ENCODE measurements around the gene BHLHE40. TPM values are rescaled to one million over a fixed set of nuclear protein-coding genes. Genes with fewer than 3 reads are reported as not detected.
A peak's percentile ranks its signal among the peaks of the same experiment; 100 is the strongest.

Gene BHLHE40
- total and polyA plus RNA-seq, 10 of the 15 experiments (the other 5 are each of a cell fraction or from before 2014, with no cell fraction given) = 25.2 to 106 (median 51.4) TPM

DNA sequence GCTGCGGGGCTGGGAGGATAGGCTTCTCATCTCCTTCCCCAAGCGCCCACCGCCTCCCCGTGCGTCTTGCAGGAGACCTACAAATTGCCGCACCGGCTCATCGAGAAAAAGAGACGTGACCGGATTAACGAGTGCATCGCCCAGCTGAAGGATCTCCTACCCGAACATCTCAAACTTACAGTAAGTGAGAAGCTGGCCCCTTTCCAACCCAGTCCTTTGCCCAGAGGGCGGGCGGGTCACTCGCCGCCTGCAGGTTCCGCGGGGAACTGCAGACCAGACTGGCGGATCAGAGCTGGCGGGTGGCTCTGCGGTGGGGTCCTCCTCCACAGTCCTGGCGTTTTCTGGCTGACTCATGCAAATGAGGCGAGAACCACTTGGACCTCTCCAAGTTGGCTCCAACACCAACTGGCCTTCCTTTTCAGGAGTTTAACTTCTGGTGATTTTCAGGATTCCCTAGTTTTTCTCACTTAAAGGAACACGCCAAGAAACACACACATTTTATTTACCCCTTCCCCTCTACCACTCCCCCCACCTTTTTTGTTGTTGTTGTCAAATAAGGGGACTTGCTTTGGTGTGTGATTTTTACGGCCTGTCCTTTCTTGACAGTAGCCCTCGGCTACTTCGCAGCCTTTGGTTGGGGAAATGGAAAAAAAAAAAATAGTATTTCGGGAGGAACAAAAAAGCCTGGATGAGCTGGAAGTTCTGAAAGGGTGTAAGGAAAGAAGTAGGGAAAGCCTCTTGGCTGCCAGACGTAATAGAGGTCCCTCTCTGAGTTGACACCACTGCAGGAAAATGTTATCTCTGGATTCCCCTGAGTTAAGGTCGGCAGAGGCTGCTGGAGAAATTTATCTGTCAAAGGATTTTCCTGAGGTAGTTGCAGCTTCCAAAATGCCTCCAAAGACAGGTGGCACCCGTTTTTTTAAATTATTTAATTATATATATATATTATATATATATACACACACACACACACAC, 1.3 kb downstream of the BHLHE40 start (continued):
- TF ChIP-seq EGR1 (IDR thresholded peaks at IDR 0.05; ENCODE audit: borderline replicate concordance in 1 of 2, low read depth in 2 of 2, low read length in 2 of 2) = no peak
- TF ChIP-seq STAT3 (IDR thresholded peaks at IDR 0.05; ENCODE audit: low read depth, low read length) = no peak
- TF ChIP-seq CBFB (IDR thresholded peaks at IDR 0.05; ENCODE audit: low read depth) = peak; percentile 90
- peak; percentile 80 to 87 for TF ChIP-seq IKZF2 (IDR thresholded peaks at IDR 0.05)
- peak; percentile 85; the same call in 2 of the 3 replicates for TF ChIP-seq POU2F2 (IDR thresholded peaks at IDR 0.05; ENCODE audit: borderline replicate concordance, low read depth, low read length)
- TF ChIP-seq KAT2A (conservative IDR thresholded peaks at IDR 0.05; ENCODE audit: control insufficient read depth, low read depth, low read length) = no peak
- TF ChIP-seq SUZ12 (IDR thresholded peaks at IDR 0.05; ENCODE audit: unreplicated experiment) = no peak
- no peak for TF ChIP-seq IRF3 (IDR thresholded peaks at IDR 0.05)
- TF ChIP-seq BHLHE40 (IDR thresholded peaks at IDR 0.05; ENCODE audit: borderline replicate concordance in 1 of 2, low read depth in 2 of 2, low read length in 1 of 2) = peak; percentile 73 to 79
- TF ChIP-seq GABPA (IDR thresholded peaks at IDR 0.05; ENCODE audit: low read depth) = no peak
- no peak for TF ChIP-seq USF2 (IDR thresholded peaks at IDR 0.05; ENCODE audit: borderline replicate concordance, low read depth, low read length)
- no peak for TF ChIP-seq MYB (IDR thresholded peaks at IDR 0.05; ENCODE audit: borderline replicate concordance, low read depth, low read length)
- peak; percentile 5 for TF ChIP-seq POLR2A (IDR thresholded peaks at IDR 0.05; ENCODE audit: low read depth, low read length)
- no peak for TF ChIP-seq NR2C2 (IDR thresholded peaks at IDR 0.05; ENCODE audit: borderline replicate concordance, control insufficient read depth, insufficient read length, low read depth)
- TF ChIP-seq SPI1 (IDR thresholded peaks at IDR 0.05; ENCODE audit: borderline replicate concordance, insufficient read depth, low read depth, low read length) = no peak
- peak; percentile 49; the same call in 1 of the 2 replicates for TF ChIP-seq TBL1XR1 (IDR thresholded peaks at IDR 0.05; ENCODE audit: low read depth, low read length)
- peak; percentile 82 for TF ChIP-seq YY1 (IDR thresholded peaks at IDR 0.05; ENCODE audit: low read depth, low read length)
- peak; percentile 42; the same call in 1 of the 2 replicates for TF ChIP-seq RB1 (IDR thresholded peaks at IDR 0.05; ENCODE audit: borderline replicate concordance)
- TF ChIP-seq ZNF622 (IDR thresholded peaks at IDR 0.05) = no peak
- no peak for TF ChIP-seq SIX5 (IDR thresholded peaks at IDR 0.05; ENCODE audit: low read depth, low read length, severe bottlenecking)
- peak; percentile 89 for TF ChIP-seq IKZF1 (conservative IDR thresholded peaks at IDR 0.05)
- peak; percentile 81 for TF ChIP-seq POLR2AphosphoS5 (IDR thresholded peaks at IDR 0.05; ENCODE audit: low read length)
- TF ChIP-seq ETV6 (conservative IDR thresholded peaks at IDR 0.05 in 1 of 2, IDR thresholded peaks at IDR 0.05 in 1 of 2; ENCODE audit: borderline replicate concordance in 1 of 2, low read depth in 1 of 2) = 0 out of 4 replicates have a peak, but pooled peaks of 1 of the 2 experiments have one; percentile 38
- TF ChIP-seq NFYA (IDR thresholded peaks at IDR 0.05; ENCODE audit: borderline replicate concordance, low read depth, low read length) = no peak
- peak; percentile 69 for TF ChIP-seq IRF4 (IDR thresholded peaks at IDR 0.05; ENCODE audit: low read depth, low read length)

Data from GM12878 (cell line).